Neural crest cell (in vitro differentiated cells): Measurements from ENCODE around the gene TRIB2. TPM values are rescaled to one million over a fixed set of nuclear protein-coding genes. Genes with fewer than 3 reads are reported as not detected.

ENCODE experiments used
- DNase-seq: peaks from one replicate; pipeline ENCODE4 v3.0.0; 2021; ENCODE audit warnings: low read depth, mixed read lengths, low spot score
- H3K27ac Mint-ChIP-seq: one replicate; pipeline ENCODE4 v1.8.0; 2021; ENCODE audit warnings: mild to moderate bottlenecking, mixed read lengths; ENCODE audit not compliant: unreplicated experiment
- H3K27me3 Mint-ChIP-seq: 2 replicates; pipeline ENCODE4 v1.8.0; 2021; ENCODE audit warnings: low read depth, mild to moderate bottlenecking, mixed read lengths
- H3K36me3 Mint-ChIP-seq: 2 replicates; pipeline ENCODE4 v1.8.0; 2021; ENCODE audit warnings: low read depth, mild to moderate bottlenecking, mixed read lengths
- H3K4me1 Mint-ChIP-seq: 2 replicates; pipeline ENCODE4 v1.8.0; 2021; ENCODE audit warnings: mixed read lengths
- H3K4me3 Mint-ChIP-seq: one replicate; pipeline ENCODE4 v1.8.0; 2021; ENCODE audit warnings: mild to moderate bottlenecking, mixed read lengths
- H3K9me3 Mint-ChIP-seq: 2 replicates; pipeline ENCODE4 v1.8.0; 2021; ENCODE audit warnings: mixed read lengths
- CTCF ChIP-seq: fragments of 200-600 bp; sonication (generic); conservative IDR thresholded peaks from 2 replicates; pipeline ENCODE4 v1.5.0; 2021; ENCODE audit warnings: antibody characterized with exemption, mild to moderate bottlenecking
- total RNA-seq: library from RNA; stranded (reverse); gene quantifications from 2 replicates; pipeline ENCODE4 v1.2.1, GENCODE V29; 2021

The TRIB2 gene
- total RNA-seq, 1 donor from 2014 or later, result 74.3 TPM

GRCh38 chr2:12714391-12715221, 2.1 kb upstream of the TRIB2 start:
- TF ChIP-seq CTCF, result no peak
- peak overlapping the region; percentile 95 for H3K4me3 Mint-ChIP-seq
- DNase-seq, result no peak
- H3K36me3 Mint-ChIP-seq, result no peaks in the 10 kb centered on the region
- no peaks in the 10 kb centered on the region for H3K27me3 Mint-ChIP-seq
- H3K4me1 Mint-ChIP-seq, result peaks cover 28% of the 10 kb centered on the region
- H3K27ac Mint-ChIP-seq, result peak overlapping the region; percentile 68
- H3K9me3 Mint-ChIP-seq, result no peaks in the 10 kb centered on the region

- peak overlapping the region; percentile 95 for H3K4me3 Mint-ChIP-seq
- no peaks in the 10 kb centered on the region for H3K36me3 Mint-ChIP-seq
- peak overlapping the region; percentile 1 for H3K27ac Mint-ChIP-seq
- no peak for TF ChIP-seq CTCF
- DNase-seq, result no peak
- H3K4me1 Mint-ChIP-seq, result peaks cover 35% of the 10 kb centered on the region
- no peaks in the 10 kb centered on the region for H3K27me3 Mint-ChIP-seq
- no peaks in the 10 kb centered on the region for H3K9me3 Mint-ChIP-seq
Observed at GRCh38 chr2:12715258-12716031, 1.3 kb upstream of the TRIB2 start.

- Mint-ChIP-seq H3K4me3 (peak overlapping the region; percentile 95), H3K4me1 (peaks cover 40% of the 10 kb centered on the region), H3K27me3 (no peaks in the 10 kb centered on the region), H3K9me3 (no peaks in the 10 kb centered on the region), H3K36me3 (no peaks in the 10 kb centered on the region), H3K27ac (peak overlapping the region; percentile 90)
- peak; percentile 62 for DNase-seq
- TF ChIP-seq CTCF, result peak; percentile 79
Observed at GRCh38 chr2:12716032-12716281, 779 bp upstream of the TRIB2 start.

- DNase-seq, result peak; percentile 51
- peak; percentile 66 for TF ChIP-seq CTCF
- Mint-ChIP-seq H3K9me3 (no peaks in the 10 kb centered on the region), H3K36me3 (no peaks in the 10 kb centered on the region), H3K27ac (peak overlapping the region; percentile 99), H3K27me3 (no peaks in the 10 kb centered on the region), H3K4me1 (peaks cover 55% of the 10 kb centered on the region), H3K4me3 (peak overlapping the region; percentile 98)
Observed at GRCh38 chr2:12717191-12718014, 667 bp downstream of the TRIB2 start.

GRCh38 chr2:12718015-12718671, 1.4 kb downstream of the TRIB2 start:
- H3K27me3 Mint-ChIP-seq, result no peaks in the 10 kb centered on the region
- peak; percentile 23 for DNase-seq
- H3K9me3 Mint-ChIP-seq, result no peaks in the 10 kb centered on the region
- no peaks in the 10 kb centered on the region for H3K36me3 Mint-ChIP-seq
- peak overlapping the region; percentile 98 for H3K4me3 Mint-ChIP-seq
- TF ChIP-seq CTCF, result no peak
- H3K27ac Mint-ChIP-seq, result peak overlapping the region; percentile 99
- peaks cover 62% of the 10 kb centered on the region for H3K4me1 Mint-ChIP-seq
